GM10266 (cell line): ENCODE results near the gene MRPL9.
"Not testable (repeated sequence)": the region's sequence is repeated elsewhere in the genome, so short reads cannot be mapped to it uniquely, and the experiment has no call there.

Experiments
- DNase-seq: peaks from one replicate; pipeline ENCODE4 v3.0.0; 2012; ENCODE audit errors: extremely low spot score
- TF ChIP-seq, protein P1 (sequence below): IDR thresholded peaks from 2 replicates; pipeline ENCODE4 v1.5.1; 2012; ENCODE audit warnings: mild to moderate bottlenecking, low read depth; ENCODE audit not compliant: control insufficient read depth, insufficient read depth; ENCODE audit errors: missing control alignments

MRPL9 gene

DNA sequence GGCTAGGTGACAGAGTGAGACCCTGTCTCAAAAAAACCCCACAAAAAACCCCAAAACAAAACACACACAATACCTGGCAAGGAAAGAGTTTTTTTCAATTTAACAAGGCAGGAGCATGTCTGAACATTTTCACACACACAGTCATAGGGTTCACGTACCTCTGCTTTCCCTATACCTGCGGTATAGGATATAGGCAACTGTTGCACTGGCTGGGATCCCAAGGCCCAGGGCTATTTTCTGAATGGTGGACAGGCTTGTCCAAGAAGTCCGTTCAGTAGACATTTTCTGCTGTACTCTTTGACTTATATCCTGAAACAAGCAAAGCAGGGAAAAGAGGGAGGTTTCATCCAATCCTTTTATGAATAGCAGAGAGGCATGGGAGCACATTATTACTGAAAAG lies 19.4 kb upstream of the MRPL9 start:
- TF ChIP-seq, protein P1, sequence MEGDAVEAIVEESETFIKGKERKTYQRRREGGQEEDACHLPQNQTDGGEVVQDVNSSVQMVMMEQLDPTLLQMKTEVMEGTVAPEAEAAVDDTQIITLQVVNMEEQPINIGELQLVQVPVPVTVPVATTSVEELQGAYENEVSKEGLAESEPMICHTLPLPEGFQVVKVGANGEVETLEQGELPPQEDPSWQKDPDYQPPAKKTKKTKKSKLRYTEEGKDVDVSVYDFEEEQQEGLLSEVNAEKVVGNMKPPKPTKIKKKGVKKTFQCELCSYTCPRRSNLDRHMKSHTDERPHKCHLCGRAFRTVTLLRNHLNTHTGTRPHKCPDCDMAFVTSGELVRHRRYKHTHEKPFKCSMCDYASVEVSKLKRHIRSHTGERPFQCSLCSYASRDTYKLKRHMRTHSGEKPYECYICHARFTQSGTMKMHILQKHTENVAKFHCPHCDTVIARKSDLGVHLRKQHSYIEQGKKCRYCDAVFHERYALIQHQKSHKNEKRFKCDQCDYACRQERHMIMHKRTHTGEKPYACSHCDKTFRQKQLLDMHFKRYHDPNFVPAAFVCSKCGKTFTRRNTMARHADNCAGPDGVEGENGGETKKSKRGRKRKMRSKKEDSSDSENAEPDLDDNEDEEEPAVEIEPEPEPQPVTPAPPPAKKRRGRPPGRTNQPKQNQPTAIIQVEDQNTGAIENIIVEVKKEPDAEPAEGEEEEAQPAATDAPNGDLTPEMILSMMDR: no peak
- no peak for DNase-seq

DNA sequence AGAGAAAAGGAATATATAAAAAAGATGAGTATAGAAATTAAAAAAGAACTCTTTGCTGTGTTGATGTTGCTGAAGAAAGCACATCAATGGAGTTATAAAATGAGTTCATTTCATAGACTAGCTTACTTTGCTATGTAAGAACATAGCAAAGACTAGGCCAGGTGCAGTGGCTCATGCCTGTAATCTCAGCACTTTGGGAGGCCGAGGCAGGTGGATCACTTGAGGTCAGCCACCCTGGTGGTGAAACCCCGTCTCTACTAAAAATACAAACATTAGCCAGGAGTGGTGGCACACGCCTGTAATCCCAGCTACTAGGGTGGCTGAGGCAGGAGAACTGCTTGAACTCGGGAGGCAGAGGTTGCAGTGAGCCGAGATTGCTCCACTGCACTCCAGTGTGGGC lies 18.7 kb upstream of the MRPL9 start:
- not testable (repeated sequence) for DNase-seq

DNA sequence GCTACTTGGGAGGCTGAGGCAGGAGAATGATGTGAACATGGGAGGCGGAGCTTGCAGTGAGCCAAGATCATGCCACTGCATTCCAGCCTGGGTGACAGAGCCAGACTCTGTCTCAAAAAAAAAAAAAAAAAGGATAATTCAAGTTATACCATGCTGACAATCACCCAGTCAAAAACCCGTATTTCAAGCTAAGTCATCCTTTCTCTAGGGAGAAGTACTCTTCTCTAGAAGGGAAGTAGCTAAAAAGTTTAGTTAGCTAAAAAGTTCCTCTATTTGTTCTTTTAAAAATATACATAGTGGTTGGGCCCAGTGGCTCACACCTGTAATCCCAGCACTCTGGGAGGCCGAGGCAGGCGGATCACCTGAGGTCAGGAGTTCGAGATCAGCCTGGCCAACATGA lies 17.4 kb upstream of the MRPL9 start:
- DNase-seq: not testable (repeated sequence)

DNA sequence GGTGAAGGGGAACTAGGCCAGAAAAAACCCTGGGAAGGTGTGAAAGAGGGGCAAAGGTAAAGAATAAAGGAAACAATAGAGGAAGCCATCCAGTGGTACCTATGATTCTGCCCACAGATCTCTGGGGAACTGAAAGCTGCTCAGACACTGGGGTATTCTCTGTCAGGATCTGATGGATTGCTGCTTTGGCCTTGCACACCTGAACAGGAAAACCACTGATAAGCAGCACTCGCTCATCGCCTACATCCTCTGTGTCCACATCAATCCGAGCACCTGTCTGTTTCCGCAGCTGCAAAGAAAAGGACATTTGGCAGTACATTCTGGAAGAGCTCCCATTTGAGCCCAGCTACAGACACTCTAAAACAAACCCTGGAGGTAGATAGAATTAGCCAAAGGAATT lies 16.6 kb upstream of the MRPL9 start:
- no peak for DNase-seq
- TF ChIP-seq, protein P1: no peak

DNA sequence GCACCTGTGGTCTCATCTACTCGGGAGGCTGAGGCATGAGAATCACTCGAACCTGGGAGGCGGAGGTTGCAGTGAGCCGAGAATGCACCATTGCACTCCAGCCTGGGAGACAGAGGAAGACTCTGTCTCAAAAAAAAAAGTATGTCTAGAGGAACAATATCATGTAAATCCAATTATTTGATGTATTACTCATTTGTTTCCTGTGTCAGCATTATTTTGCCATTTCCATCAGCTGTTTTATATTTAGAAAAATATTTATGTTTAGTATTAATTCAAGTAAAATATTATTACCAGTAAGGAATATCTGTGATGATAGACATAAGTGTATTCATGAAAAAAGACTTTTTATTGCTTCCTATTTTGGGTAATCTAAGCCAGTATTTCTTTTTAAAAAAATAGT lies 14.0 kb upstream of the MRPL9 start:
- TF ChIP-seq, protein P1: no peak
- no peak for DNase-seq

DNA sequence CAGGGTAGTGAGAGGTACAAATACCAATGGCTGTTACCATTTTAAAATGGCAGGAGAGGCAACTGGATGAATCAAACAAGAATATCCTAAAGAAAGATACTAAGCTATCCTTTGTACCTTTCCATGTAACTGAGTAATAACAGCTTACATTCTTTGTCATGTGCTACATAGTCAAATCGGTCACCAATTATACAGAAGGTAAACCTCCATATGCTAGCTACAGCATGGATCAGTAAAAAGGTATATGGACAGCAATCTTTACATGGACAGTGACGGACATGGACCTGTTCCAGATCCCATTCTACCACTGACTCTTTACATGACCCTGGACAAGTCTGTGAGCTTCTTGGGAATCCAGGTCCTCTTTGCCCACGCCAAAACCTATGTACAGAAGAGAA lies 13.4 kb upstream of the MRPL9 start:
- TF ChIP-seq, protein P1: no peak
- no peak for DNase-seq

DNA sequence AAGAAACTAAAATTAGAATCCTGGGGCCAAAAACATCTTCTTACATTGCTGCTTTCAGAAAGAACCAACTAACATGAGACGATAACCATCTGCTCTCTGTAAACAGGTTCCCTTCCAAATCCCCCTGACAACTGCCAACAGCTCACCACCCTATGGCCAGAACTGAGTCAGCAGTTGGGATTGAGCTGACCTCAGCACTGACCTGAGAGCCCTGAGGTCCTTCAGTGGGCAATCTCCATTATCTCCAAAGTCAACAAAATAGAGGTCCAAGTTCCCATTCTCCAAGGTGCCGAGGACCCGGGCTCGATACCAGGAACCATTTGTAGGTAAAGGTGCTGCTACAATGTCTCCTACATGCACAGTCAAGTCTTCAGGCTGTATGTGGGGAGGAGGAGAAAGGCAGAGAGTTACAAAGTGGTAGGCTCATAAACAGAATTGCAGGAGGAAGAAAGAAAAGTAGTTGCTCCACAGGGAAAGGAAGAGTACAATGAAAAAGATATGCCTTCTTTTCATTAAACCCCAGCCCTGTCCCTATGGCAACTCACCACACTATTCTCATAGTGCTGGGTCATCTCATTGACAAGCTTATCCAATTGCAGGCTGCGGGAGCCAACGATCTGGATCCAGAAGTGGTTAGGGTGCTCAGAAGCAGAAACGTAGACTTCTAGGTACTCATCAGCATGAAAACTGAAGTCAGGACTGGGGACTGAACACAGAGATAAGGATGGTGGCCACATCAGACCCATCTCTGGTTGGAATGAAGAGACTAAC lies 12.8 kb upstream of the MRPL9 start:
- TF ChIP-seq, protein P1: no peak
- DNase-seq: no peak

DNA sequence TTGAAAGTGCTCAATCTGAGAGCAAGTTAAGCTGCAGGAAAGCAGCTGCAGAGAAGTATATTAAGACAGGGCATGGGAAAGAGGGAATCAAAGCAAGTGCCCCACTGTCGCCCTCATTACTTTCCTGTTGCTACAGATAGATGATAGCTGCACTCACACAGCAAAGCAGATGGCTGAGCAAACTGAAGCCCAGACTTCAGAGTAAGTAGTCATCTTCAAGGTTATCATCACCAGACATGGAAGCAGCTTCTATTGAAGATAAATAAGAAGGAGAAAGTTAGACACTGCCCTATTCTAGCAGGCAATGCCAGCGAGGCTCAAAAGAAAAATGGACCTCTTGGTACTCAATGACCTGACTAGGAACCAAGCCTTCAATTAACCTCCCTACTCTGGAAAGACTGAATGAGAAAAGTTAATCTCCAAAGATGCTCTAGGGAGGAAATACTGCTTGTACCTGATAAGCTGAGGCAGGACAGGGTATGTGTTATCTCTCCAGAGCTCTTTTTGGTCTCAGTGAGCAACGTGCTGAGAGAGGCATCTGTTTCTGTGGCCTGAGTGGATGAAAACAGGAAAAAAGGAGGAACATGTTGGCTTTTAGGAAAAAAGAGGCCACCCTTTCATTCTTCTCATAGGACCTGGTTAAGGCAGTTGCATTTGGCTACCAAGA lies 11.1 kb upstream of the MRPL9 start:
- DNase-seq: no peak
- TF ChIP-seq, protein P1: no peak
